HG03571 (cell line): Measurements from ENCODE around the gene AACS.

Experiments used
- ATAC-seq: cut with Tn5 transposase; IDR thresholded peaks from one replicate; pipeline ENCODE4 v1.9.1; 2021; ENCODE audit not compliant: unreplicated experiment

AACS gene

GRCh38 chr12:125183187-125184067 lies 118.2 kb downstream of the AACS start:
- ATAC-seq, result peak; percentile 55

GRCh38 chr12:125184213-125184967 lies 119.2 kb downstream of the AACS start:
- ATAC-seq, result no peak

GRCh38 chr12:125185311-125185739 lies 120.1 kb downstream of the AACS start:
- ATAC-seq, result no peak

- ATAC-seq, result no peak
Measured at GRCh38 chr12:125185740-125186470, 120.7 kb downstream of the AACS start, which contains the start of gene TMEM132B. Gene TMEM132B, plus strand, starts transcription at chr12:125186386.

GRCh38 chr12:125186471-125187147 lies 121.4 kb downstream of the AACS start:
- no peak for ATAC-seq

GRCh38 chr12:125187148-125187745 lies 122.0 kb downstream of the AACS start:
- ATAC-seq, result no peak

GRCh38 chr12:125187780-125188741 lies 122.8 kb downstream of the AACS start:
- ATAC-seq, result no peak

- no peak for ATAC-seq
Measured at GRCh38 chr12:125189015-125189414, 123.8 kb downstream of the AACS start.

- no peak for ATAC-seq
Measured at GRCh38 chr12:125189502-125189901, 124.3 kb downstream of the AACS start.

- ATAC-seq, result no peak
Measured at GRCh38 chr12:125191361-125192087, 126.3 kb downstream of the AACS start.

GRCh38 chr12:125192690-125193221 lies 127.5 kb downstream of the AACS start:
- ATAC-seq, result no peak
